Measurements from ENCODE around the gene MLLT10. TPM values are rescaled to one million over a fixed set of nuclear protein-coding genes. Genes with fewer than 3 reads are reported as not detected.

Gene MLLT10
- total RNA-seq, 2 experiments from 2014 or later: 33.9 to 36.2 TPM

DNA sequence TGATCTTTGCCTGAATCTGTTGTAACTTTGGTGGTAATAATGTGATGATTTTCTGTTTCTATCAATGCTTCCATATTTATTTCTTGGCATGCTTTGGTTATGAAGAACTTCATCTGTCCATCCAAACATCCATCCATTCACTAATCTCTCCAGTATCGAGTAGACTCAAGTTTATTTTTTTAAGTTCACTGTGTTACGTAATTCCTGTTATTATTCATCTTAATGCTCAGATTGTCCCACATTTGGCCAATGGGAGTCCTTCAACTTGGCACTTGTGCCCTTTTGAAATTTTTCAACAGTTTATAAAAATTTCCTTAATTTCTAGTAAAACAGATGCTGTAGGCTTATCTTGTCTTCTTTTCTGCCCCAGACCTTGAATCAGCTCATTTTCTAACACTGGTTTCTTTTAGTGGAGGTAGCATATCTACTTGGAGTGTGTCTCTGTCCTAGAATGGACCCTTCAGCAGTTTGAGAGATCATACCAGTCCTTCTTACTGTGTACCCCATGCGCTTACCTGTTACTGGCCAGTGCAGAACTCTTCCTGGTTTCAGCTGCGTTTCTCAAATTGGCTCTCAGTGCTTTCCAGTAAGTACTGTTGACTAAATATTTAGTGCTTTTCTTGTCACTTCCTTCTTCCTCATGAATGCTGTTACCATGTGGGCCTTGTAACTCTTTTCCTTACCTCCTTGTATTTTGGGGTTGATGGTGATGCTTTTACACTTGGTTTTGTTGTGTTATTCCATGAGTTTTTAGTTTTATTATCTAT lies 100.8 kb downstream of the MLLT10 start:
- no peak for DNase-seq
- H3K9me3 Mint-ChIP-seq: no peaks in the 10 kb centered on the region
- peaks cover 31% of the 10 kb centered on the region for H3K36me3 Mint-ChIP-seq
- peaks cover 4% of the 10 kb centered on the region for H3K4me1 Mint-ChIP-seq
- H3K4me3 Mint-ChIP-seq: no peak overlapping the region
- H3K27me3 Mint-ChIP-seq: no peaks in the 10 kb centered on the region
- H3K27ac Mint-ChIP-seq: no peak overlapping the region

DNA sequence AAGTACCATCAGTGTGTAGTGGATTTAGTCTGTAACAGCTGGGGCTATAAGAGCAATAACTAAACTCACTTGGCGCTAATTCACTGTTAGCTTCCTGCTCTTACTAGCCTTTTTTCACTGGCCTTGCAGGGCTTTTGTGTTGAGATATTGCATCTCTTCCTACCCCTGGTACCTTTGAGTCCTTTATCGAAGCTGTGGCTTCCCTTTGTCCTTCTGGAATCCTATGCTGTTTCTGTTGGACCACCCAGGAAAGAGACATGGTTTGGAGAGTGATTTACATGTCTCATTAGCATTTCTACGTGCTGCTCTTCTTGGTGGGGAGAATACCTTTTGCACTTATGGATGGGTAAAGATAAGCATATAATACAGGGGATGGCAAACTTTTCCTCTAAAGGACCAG lies 103.8 kb downstream of the MLLT10 start:
- Mint-ChIP-seq H3K27me3 (no peaks in the 10 kb centered on the region), H3K27ac (no peak overlapping the region), H3K9me3 (no peaks in the 10 kb centered on the region), H3K4me1 (no peaks in the 10 kb centered on the region), H3K36me3 (peaks cover 19% of the 10 kb centered on the region), H3K4me3 (no peak overlapping the region)
- DNase-seq: no peak

DNA sequence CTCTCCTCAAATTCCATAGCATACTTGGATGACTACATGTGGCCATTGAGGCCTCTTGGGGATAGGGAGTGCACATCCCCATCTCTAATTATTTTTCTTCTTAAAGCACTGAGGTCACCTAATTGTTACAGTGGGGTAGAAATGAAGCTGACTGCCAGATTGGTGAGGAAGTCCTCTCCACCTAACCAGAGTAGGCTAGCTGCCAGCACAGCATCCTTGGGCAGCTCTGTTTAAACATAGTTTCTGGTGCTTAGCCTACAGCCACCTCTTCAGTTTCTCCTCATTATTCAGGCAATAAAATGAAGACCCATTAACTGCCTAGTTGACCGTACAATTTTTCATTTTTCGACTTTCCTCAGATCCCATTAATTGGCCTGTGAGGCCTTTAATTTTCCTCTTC lies 104.6 kb downstream of the MLLT10 start:
- Mint-ChIP-seq H3K4me1 (no peaks in the 10 kb centered on the region), H3K9me3 (no peaks in the 10 kb centered on the region), H3K36me3 (peaks cover 19% of the 10 kb centered on the region), H3K27ac (no peak overlapping the region), H3K27me3 (no peaks in the 10 kb centered on the region), H3K4me3 (no peak overlapping the region)
- DNase-seq: no peak

DNA sequence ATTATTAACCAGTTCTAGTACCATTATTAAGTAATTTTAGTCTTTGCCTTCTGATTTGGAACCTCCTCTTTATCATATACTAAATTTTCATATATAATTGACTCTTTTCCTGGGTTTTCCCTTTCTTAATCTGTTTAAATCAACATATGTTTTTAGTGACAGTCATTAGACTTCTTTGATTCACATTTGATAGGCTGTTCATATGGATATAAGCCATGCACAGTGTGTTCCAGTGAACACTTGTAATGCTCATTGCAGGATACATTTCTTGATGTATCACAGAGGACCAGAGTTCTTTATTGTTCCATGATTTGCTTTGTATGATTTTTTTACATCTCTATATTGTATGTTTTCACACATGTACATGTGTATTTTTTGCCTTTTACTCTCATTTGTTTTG lies 114.0 kb downstream of the MLLT10 start:
- Mint-ChIP-seq H3K36me3 (peaks cover 30% of the 10 kb centered on the region), H3K27ac (no peak overlapping the region), H3K27me3 (no peaks in the 10 kb centered on the region)

DNA sequence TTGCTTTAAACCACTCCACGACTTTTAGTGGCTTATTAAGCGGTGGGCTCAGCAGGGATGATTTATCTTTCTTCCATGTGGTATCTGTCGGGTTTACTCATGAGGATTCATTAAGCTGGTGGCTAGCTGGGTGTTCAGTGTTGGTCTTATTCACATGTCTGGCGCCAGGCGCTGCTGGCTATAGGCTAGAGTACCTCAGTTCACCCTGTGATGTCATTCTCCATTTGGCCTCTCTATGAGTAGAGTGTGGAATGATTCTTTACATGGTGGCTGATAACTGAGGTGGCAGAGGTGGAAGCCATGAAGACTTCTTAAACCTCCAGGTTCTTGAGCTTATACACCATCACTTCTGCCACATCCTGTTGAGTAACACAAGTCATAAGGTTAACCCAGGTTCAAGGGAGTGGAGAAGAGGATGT lies 115.4 kb downstream of the MLLT10 start:
- no peak for DNase-seq
- no peak overlapping the region for H3K27ac Mint-ChIP-seq
- no peaks in the 10 kb centered on the region for H3K27me3 Mint-ChIP-seq
- H3K9me3 Mint-ChIP-seq: peaks cover 1% of the 10 kb centered on the region
- H3K4me1 Mint-ChIP-seq: peaks cover 21% of the 10 kb centered on the region
- H3K36me3 Mint-ChIP-seq: peaks cover 30% of the 10 kb centered on the region
- no peak overlapping the region for H3K4me3 Mint-ChIP-seq

More for the DNA sequence above, 114.0 kb downstream of the MLLT10 start:
- Mint-ChIP-seq H3K9me3 (peaks cover 1% of the 10 kb centered on the region), H3K4me1 (peaks cover 21% of the 10 kb centered on the region), H3K4me3 (no peak overlapping the region)
- no peak for DNase-seq

DNA sequence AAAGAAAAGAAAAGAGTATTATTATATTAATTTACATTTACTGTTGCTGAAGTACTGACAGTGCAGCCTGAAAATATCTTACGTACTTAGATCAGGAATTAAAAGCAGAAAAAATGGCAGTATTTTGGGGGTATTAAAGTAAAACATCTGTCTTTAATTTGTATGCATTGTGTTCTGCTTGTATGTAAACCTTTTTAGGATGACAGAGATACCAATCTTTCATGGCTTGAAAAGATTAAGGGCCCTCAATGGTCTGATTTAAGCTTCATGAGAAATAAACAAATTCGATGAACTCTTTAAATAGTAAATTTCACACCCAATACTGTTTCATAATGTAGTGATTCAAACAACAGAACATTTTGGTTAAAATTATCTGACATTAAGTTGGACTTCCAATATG lies 116.3 kb downstream of the MLLT10 start:
- DNase-seq: no peak
- Mint-ChIP-seq H3K4me3 (no peak overlapping the region), H3K9me3 (peaks cover 1% of the 10 kb centered on the region), H3K27ac (no peak overlapping the region), H3K36me3 (peaks cover 28% of the 10 kb centered on the region), H3K4me1 (peaks cover 17% of the 10 kb centered on the region), H3K27me3 (no peaks in the 10 kb centered on the region)

DNA sequence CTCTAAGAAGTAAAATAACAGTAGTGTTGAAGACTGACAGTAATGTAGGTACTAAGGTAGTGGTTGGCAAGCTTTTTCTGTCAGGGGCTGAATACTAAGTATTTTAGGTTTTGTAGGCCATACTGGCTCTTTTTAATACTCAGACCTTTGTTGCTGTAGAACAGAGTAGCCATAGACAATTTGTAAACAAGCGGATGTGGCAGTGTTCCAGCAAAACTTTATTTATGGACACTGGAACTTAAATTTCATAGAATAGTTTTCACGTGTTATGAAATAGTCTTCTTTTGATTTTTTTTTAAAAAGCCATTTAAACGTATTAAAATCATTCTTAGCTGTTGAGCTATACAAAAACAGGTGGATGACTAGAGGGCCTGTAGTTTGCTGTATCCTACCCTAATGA lies 121.2 kb downstream of the MLLT10 start:
- Mint-ChIP-seq H3K9me3 (no peaks in the 10 kb centered on the region), H3K36me3 (peaks cover 10% of the 10 kb centered on the region), H3K4me1 (peaks cover 4% of the 10 kb centered on the region), H3K27me3 (no peaks in the 10 kb centered on the region), H3K4me3 (no peak overlapping the region), H3K27ac (no peak overlapping the region)
- DNase-seq: no peak

DNA sequence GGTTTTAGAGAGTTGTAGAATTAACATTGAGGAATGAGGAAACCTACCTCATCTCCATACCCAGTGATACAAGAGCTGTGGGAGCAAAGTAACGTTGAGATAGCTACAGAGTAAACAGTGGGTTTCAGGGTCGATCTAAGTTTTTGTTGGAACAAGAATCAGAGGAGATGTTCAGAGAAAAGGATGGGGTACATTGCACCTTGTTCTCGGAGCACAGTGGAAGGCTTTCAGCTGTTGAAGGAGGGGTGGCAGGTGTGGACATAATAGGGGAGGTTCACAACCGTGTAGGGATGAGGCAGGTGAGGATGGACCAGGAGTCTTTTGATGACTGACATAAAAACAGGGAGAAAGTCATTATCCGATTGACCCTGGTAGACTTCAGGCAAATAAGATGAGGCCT lies 121.7 kb downstream of the MLLT10 start:
- Mint-ChIP-seq H3K36me3 (peaks cover 10% of the 10 kb centered on the region), H3K9me3 (no peaks in the 10 kb centered on the region), H3K4me1 (peaks cover 4% of the 10 kb centered on the region), H3K4me3 (no peak overlapping the region), H3K27ac (no peak overlapping the region), H3K27me3 (no peaks in the 10 kb centered on the region)
- DNase-seq: no peak

DNA sequence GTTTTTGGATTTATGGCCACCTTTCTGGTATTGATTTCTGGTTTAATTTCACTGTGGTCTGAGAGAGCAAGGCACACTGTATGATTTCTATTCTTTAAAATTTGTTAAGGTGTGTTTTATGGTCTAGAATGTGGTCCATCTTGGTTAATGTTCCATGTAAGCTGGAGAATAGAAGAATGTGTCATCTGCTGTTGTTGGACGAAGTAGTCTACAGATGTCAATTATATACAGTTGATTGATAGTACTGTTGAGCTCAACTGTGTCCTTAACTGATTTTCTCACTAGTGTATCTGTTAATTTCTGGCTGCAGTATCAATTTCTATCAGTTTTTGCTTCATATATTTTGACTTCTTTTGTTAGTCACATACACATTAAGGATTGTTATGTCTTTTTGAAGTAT lies 127.1 kb downstream of the MLLT10 start:
- peaks cover 19% of the 10 kb centered on the region for H3K36me3 Mint-ChIP-seq
- no peak for DNase-seq
- H3K27me3 Mint-ChIP-seq: no peaks in the 10 kb centered on the region
- peaks cover 17% of the 10 kb centered on the region for H3K4me1 Mint-ChIP-seq
- H3K4me3 Mint-ChIP-seq: no peak overlapping the region
- H3K27ac Mint-ChIP-seq: no peak overlapping the region
- no peaks in the 10 kb centered on the region for H3K9me3 Mint-ChIP-seq

DNA sequence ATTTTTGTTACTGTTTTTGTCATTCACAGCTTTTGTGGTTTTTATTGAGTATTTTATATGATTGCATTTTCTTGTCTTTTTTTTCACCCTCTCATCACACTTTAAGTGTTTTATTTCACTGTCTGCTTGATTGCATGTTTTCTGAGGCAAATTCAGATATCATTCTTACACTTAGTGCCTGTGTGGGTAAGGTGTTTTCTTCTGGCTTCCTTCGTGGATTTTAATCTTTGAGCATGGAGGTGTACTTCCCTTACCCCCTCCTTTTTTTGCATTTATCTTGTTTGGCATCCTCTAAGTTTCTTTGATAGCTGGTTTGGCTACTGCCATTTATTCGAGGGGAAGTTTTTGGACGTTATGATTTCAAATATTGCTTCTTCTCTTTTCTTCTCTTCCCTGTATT lies 127.9 kb downstream of the MLLT10 start:
- H3K9me3 Mint-ChIP-seq: no peaks in the 10 kb centered on the region
- H3K4me3 Mint-ChIP-seq: no peak overlapping the region
- H3K36me3 Mint-ChIP-seq: peaks cover 22% of the 10 kb centered on the region
- DNase-seq: no peak
- no peak overlapping the region for H3K27ac Mint-ChIP-seq
- peaks cover 17% of the 10 kb centered on the region for H3K4me1 Mint-ChIP-seq
- H3K27me3 Mint-ChIP-seq: no peaks in the 10 kb centered on the region

DNA sequence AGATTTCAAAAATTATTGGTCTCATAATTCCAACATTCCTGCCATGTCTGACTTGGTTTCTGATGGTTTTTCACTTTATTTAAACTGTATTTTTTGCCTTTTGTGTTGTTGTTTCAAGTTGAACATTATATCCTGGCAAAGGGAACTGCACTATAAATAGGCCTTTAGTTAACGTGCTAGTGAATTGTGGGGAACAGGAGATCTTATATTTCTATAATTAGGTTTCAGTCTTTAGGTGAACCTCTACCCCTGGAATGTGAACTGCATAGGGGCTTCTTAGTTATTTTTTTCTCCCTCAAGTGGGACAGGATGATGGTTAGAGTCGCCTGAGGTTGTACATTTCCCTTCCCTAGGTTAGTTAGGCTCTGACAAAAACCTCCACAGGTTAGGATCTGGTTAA lies 128.6 kb downstream of the MLLT10 start:
- Mint-ChIP-seq H3K4me1 (peaks cover 20% of the 10 kb centered on the region), H3K4me3 (no peak overlapping the region), H3K27me3 (no peaks in the 10 kb centered on the region), H3K36me3 (peaks cover 22% of the 10 kb centered on the region), H3K27ac (no peak overlapping the region), H3K9me3 (no peaks in the 10 kb centered on the region)
- no peak for DNase-seq

DNA sequence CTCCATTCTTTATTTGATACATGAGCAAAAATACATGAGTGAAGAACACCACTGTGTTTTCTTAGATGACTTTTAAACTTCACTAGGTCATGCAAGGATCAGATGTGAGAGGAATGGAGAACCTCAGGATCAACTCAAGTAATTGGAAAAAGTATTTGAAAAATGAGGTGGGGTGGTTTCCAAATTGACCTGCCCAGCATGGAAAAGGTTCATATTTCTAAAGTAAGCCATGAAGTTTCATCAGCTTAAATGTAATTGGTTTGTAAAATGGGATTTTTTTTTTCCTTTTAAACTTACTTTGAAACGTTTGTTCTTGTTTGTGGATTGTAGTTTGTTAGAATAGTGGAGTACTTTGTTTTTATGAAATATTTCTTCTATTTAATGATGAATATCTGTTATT lies 134.8 kb downstream of the MLLT10 start:
- no peak for DNase-seq
- Mint-ChIP-seq H3K9me3 (no peaks in the 10 kb centered on the region), H3K36me3 (peaks cover 15% of the 10 kb centered on the region), H3K4me1 (peaks cover 10% of the 10 kb centered on the region), H3K27ac (no peak overlapping the region), H3K4me3 (no peak overlapping the region), H3K27me3 (no peaks in the 10 kb centered on the region)

DNA sequence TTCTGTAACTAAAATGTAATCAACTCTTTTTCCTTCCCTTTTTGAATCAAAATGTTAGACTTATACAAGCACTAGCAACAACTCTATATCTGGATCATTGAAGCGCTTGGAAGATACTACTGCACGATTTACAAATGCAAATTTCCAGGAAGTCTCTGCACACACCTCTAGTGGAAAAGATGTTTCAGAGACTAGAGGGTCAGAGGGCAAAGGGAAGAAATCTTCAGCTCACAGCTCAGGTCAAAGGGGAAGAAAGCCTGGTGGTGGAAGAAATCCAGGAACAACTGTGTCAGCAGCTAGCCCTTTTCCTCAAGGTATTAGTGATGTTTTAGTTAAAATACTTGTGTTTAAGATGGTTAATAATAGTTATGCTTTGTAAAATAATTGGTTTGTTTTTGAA lies 136.4 kb downstream of the MLLT10 start:
- Mint-ChIP-seq H3K36me3 (peaks cover 15% of the 10 kb centered on the region), H3K4me1 (peaks cover 12% of the 10 kb centered on the region), H3K27ac (no peak overlapping the region), H3K4me3 (no peak overlapping the region), H3K27me3 (no peaks in the 10 kb centered on the region), H3K9me3 (no peaks in the 10 kb centered on the region)
- no peak for DNase-seq

DNA sequence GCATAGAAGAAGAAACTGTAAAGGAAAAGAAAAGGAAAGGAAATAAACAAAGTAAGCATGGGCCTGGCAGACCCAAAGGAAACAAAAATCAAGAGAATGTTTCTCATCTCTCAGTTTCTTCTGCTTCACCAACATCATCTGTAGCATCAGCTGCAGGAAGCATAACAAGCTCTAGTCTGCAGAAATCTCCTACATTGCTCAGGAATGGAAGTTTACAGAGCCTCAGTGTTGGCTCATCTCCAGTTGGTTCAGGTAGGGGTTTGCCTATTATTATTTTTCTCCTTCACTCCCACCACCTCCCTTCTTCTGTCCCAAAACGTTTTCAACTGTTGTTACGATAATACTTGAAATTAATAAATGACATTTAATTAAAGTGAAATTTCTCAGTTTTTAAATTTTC lies 139.6 kb downstream of the MLLT10 start:
- peaks cover 4% of the 10 kb centered on the region for H3K4me1 Mint-ChIP-seq
- no peaks in the 10 kb centered on the region for H3K9me3 Mint-ChIP-seq
- no peaks in the 10 kb centered on the region for H3K27me3 Mint-ChIP-seq
- no peak overlapping the region for H3K4me3 Mint-ChIP-seq
- no peak overlapping the region for H3K27ac Mint-ChIP-seq
- DNase-seq: no peak
- peaks cover 16% of the 10 kb centered on the region for H3K36me3 Mint-ChIP-seq

DNA sequence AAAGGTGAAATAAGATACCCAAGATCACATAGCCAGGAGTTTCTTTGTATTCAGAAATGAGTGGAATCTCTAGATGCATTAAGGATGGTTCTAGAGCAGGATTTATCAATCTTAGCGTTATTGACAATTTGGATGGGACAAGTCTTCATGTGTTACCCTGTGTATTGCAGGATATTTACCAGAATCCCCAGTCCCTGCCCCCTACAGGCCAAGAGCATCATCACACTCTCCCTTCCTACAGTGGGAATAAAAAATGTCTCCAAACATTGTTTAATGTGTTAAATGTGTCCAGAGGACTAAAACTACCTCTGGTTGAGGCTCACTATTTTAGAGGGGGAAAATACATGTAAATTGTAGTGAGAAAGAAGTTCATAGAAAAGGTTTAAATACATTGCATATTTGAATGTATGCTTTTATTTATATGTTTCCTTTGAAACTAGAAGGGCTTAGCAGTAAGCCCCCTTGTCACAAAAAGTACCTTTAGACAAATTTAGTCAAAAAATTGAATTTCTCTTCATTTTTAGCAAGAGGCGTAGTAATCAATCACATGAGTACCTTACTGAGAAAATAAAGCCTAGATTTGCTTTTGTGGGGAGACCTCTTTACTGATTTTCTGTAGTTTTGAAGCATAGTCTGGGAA lies 141.2 kb downstream of the MLLT10 start:
- Mint-ChIP-seq H3K27me3 (no peaks in the 10 kb centered on the region), H3K27ac (no peak overlapping the region), H3K36me3 (peaks cover 16% of the 10 kb centered on the region), H3K4me1 (peaks cover 7% of the 10 kb centered on the region), H3K9me3 (no peaks in the 10 kb centered on the region), H3K4me3 (no peak overlapping the region)
- peak; percentile 2 for DNase-seq

DNA sequence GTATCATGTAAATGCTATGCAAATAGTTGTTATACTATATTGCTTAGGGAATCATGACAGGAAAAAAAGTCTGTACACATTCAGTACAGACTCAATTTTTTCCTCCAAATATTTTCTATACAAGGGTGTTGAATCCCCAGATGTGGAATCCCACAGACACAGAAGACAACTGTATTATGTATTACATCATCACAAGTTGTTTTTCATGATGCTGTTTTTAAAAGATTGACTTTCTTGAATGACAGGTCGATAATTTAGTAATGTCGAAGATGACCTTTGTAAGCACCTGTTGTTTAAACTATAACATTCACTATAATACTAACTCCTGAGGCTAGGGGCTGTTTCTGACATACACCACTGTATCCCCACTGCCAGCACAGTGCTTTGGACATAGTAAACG lies 143.5 kb downstream of the MLLT10 start:
- no peaks in the 10 kb centered on the region for H3K27me3 Mint-ChIP-seq
- H3K4me1 Mint-ChIP-seq: peaks cover 5% of the 10 kb centered on the region
- DNase-seq: no peak
- no peak overlapping the region for H3K4me3 Mint-ChIP-seq
- peaks cover 26% of the 10 kb centered on the region for H3K36me3 Mint-ChIP-seq
- H3K27ac Mint-ChIP-seq: no peak overlapping the region
- no peaks in the 10 kb centered on the region for H3K9me3 Mint-ChIP-seq

All from activated naive CD8-positive, alpha-beta T cell treated with anti-CD3 and anti-CD28 coated beads for 36 hours (primary cell).